Spleen (tissue), 11 donors: ENCODE data around the gene SUCO. TPM values are rescaled to one million over a fixed set of nuclear protein-coding genes. Genes with fewer than 3 reads are reported as not detected.
A peak's percentile ranks its signal among the peaks of the same experiment; 100 is the strongest.

ENCODE experiments used
- DNase-seq: peaks from one replicate; pipeline ENCODE4 v3.0.0-alpha.2; 2020
- H3K27ac ChIP-seq, 8 donors: fragments of 200-600 bp; sonication (generic) in 7 of 8; 1 replicate in 4 of 8; 2 replicates in 4 of 8; pipeline versions ENCODE4 v1.5.0 to v1.8.0; 2016 to 2021; ENCODE audit warnings: inconsistent platforms in 4 of 8, mild to moderate bottlenecking in 4 of 8, moderate library complexity in 1 of 8
- H3K27me3 ChIP-seq, 7 donors: fragments of 200-600 bp; sonication (generic) in 6 of 7; replicated peaks in 1 of 7; 1 replicate in 4 of 7; 2 replicates in 3 of 7; pipeline versions ENCODE4 v1.5.0 to v1.8.0; 2016 to 2021; ENCODE audit warnings: inconsistent platforms in 3 of 7, mild to moderate bottlenecking in 1 of 7
- H3K36me3 ChIP-seq, 6 donors: fragments of 200-600 bp; sonication (generic) in 5 of 6; 1 replicate in 4 of 6; 2 replicates in 2 of 6; pipeline versions ENCODE4 v1.5.0 to v1.8.0; 2016 to 2021; ENCODE audit warnings: inconsistent platforms in 2 of 6
- H3K4me1 ChIP-seq, 6 donors: fragments of 200-600 bp; sonication (generic) in 5 of 6; 1 replicate in 3 of 6; 2 replicates in 3 of 6; pipeline versions ENCODE4 v1.5.0 to v1.8.0; 2016 to 2021; ENCODE audit warnings: inconsistent platforms in 3 of 6
- H3K4me3 ChIP-seq, 8 donors: fragments of 200-600 bp; sonication (generic) in 7 of 8; 1 replicate in 4 of 8; 2 replicates in 4 of 8; pipeline versions ENCODE4 v1.5.0 to v1.8.0; 2016 to 2021; ENCODE audit warnings: inconsistent platforms in 4 of 8, mild to moderate bottlenecking in 4 of 8, moderate library complexity in 2 of 8
- H3K9me3 ChIP-seq, 8 donors: fragments of 200-600 bp; sonication (generic) in 7 of 8; 1 replicate in 4 of 8; 2 replicates in 4 of 8; pipeline versions ENCODE4 v1.5.0 to v1.8.0; 2016 to 2021; ENCODE audit warnings: inconsistent platforms in 4 of 8
- POLR2A ChIP-seq, 3 donors: fragments of 450-650 bp; IDR thresholded peaks; one replicate each; pipeline ENCODE4 v1.5.1; 2017; ENCODE audit warnings: antibody characterized with exemption in 3 of 3, mild to moderate bottlenecking in 1 of 3
- POLR2AphosphoS5 ChIP-seq, 3 donors: sonication (generic); formaldehyde crosslinking; IDR thresholded peaks; one replicate each; pipeline ENCODE4 v1.5.1; 2017; ENCODE audit warnings: antibody characterized with exemption in 3 of 3
- WGBS, 5 donors: extraction: QIAGEN DNeasy Blood & Tissue Kit in 3 of 5; methylation state at CpG; one replicate each; pipeline versions ENCODE4 v1.1.5 to v1.1.7; 2013 to 2018; 5-methylcytosine and 5-hydroxymethylcytosine counted together
- intact Hi-C: fragments of 100-400 bp; cut with DNase I; formaldehyde crosslinking; loops from one replicate; pipeline ENCODE4 v1.15.0; 2023; ENCODE audit warnings: low total_unique reads
- polyA plus RNA-seq, 3 donors: library from polyadenylated mRNA; stranded (reverse); fragments of 200-250 nt; gene quantifications; one replicate each; pipeline ENCODE4 v1.2.1, GENCODE V29; 2013
- total RNA-seq, 7 donors: library from RNA; depleted of rRNA in 3 of 7; stranded (reverse); fragments of >200 nt in 3 of 7; fragmentation: NEBNext Ultra II Directional in 4 of 7; extraction: Animal tissue kit (Norgen Biotek cat#: 25700) in 4 of 7; gene quantifications; one replicate each; pipeline versions ENCODE4 v1.1.0 to v1.2.1, GENCODE V29; 2016 to 2021
- TF ChIP-seq, protein P1 (sequence below), 11 experiments: fragments of 200-600 bp in 7 of 11; fragments of 450-650 bp in 4 of 11; sonication (generic) in 4 of 11; IDR thresholded peaks in 8 of 11; conservative IDR thresholded peaks in 3 of 11; 1 replicate in 7 of 11; 2 replicates in 4 of 11; pipeline versions ENCODE4 v1.4.0 to v1.8.0; 2016 to 2021; ENCODE audit warnings: antibody characterized with exemption in 11 of 11, inconsistent platforms in 4 of 11, mild to moderate bottlenecking in 1 of 11
- donor health status: healthy with polysubstance abuse.
- donor health status: DM: no; HTN: no; CAD: no; lungs with moderate emphysema.
- donor health status: DM: no; HTN: no; CAD: no.
- donor health status: Bipolar disorder and iron deficiency.
- donor health status: healthy.
- donor health status: DM: no; HTN: no; CAD: no.
- donor health status: DM: yes; HTN: yes; CAD: no.

Gene SUCO
- total and polyA plus RNA-seq, 10 donors = 7.9 to 59.5 (median 39.5) TPM

DNA sequence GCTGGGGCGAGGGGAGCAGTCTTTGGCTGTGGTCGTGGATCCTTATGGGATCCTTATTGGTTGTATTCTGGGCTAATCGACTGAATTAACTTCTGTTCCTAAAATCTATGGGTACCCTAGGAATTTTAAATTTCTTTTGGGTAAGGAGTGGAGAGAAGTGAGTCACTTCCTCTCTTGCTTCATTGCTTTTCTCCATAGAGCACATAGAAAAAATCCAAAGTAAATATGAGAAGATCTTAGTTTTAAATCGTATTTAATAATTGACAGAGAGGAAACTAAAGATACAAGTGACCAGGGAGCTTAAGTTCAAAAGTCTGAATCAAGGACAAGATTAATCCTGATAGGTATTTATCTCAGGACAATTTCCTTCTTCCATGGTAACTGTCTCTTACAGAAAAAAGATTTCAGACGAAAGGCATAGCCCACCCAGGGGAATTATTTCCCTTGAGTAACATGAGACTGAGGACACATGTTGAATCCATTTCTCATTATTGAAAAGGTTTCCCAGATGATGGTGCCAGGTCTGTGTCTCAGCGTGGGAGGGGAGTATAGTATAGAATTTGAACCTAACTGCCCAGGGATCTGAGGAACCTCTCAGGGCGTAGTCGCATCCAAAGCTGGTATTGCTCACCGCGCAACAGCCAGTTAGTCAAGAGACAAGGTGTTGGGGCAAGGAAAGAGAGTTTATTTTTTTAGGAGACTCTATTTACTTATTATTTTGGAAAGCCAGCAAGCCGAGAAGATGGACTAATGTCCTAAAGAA lies 97.3 kb downstream of the SUCO start:
- DNase-seq = no peak
- Histone ChIP-seq H3K27ac (peak overlapping the region in 1 of 8 donors; percentile 36), H3K4me1 (peaks cover 0 to 29% (median 2%) of the 10 kb centered on the region in 6 donors), H3K36me3 (no peaks in the 10 kb centered on the region), H3K4me3 (no peak overlapping the region), H3K9me3 (peaks cover 0 to 12% (median 6%) of the 10 kb centered on the region in 8 donors), H3K27me3 (no peaks in the 10 kb centered on the region)
- 86 to 92% (median 87%) methylated on average over 11 of the region's 11 CpGs for WGBS, 5 donors
- TF ChIP-seq POLR2A (IDR thresholded peaks at IDR 0.05) (no peak), POLR2AphosphoS5 (IDR thresholded peaks at IDR 0.05) (no peak)
- intact Hi-C loops = no loop called here

DNA sequence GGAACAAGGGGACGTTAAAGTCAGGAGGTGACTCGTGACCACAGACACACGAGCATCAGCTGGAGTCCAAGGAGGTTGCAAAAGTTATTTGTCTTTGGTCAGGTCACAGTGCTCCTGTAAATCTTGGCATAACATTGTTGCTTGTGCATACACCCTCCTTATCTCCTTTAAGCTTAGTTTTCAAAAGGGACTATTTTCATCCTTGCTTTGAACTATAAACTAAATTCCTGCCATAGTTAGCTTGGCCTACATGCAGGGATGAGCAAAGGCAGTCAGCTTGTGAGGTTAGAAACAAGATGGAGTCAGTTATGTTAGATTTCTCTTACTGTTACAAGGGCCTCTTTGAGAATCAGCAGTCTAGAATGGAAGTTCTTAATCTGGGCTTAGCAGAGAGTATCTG lies 97.9 kb downstream of the SUCO start:
- Histone ChIP-seq H3K27me3 (no peaks in the 10 kb centered on the region), H3K4me1 (peaks cover 0 to 29% (median 2%) of the 10 kb centered on the region in 6 donors), H3K36me3 (no peaks in the 10 kb centered on the region), H3K9me3 (peaks cover 0 to 12% (median 6%) of the 10 kb centered on the region in 8 donors), H3K4me3 (no peak overlapping the region), H3K27ac (no peak overlapping the region)
- WGBS, 5 donors = 43 to 65% (median 56%) methylated on average over 3 of the region's 3 CpGs
- TF ChIP-seq, protein P1, sequence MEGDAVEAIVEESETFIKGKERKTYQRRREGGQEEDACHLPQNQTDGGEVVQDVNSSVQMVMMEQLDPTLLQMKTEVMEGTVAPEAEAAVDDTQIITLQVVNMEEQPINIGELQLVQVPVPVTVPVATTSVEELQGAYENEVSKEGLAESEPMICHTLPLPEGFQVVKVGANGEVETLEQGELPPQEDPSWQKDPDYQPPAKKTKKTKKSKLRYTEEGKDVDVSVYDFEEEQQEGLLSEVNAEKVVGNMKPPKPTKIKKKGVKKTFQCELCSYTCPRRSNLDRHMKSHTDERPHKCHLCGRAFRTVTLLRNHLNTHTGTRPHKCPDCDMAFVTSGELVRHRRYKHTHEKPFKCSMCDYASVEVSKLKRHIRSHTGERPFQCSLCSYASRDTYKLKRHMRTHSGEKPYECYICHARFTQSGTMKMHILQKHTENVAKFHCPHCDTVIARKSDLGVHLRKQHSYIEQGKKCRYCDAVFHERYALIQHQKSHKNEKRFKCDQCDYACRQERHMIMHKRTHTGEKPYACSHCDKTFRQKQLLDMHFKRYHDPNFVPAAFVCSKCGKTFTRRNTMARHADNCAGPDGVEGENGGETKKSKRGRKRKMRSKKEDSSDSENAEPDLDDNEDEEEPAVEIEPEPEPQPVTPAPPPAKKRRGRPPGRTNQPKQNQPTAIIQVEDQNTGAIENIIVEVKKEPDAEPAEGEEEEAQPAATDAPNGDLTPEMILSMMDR (IDR thresholded peaks at IDR 0.05 in 8 of 11, conservative IDR thresholded peaks at IDR 0.05 in 3 of 11) = no peak
- no peak for DNase-seq
- intact Hi-C loops = no loop called here

DNA sequence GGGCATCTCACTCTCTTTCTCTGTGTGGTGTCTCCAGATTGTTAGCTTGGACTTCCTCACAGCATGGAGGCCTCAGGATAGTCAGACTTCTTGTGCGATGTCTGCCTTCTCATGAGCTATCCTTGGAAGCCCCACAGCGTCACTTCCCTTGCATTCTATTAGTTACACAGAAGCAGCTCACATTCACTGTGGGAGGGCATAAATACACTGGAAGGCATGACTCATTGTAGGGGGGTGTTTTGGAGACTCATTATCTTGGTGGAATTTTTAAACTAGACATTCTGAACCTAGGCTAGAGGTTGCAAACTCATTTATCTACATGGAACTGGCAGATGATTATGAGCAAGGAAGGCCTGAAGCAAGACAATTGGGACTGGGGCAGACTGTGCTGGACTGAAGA lies 104.6 kb downstream of the SUCO start:
- H3K27me3 ChIP-seq = no peaks in the 10 kb centered on the region
- no peaks in the 10 kb centered on the region for H3K36me3 ChIP-seq
- 88 to 100% (median 95%) methylated on average over 2 of the region's 2 CpGs for WGBS, 5 donors
- TF ChIP-seq, protein P1 (IDR thresholded peaks at IDR 0.05 in 8 of 11, conservative IDR thresholded peaks at IDR 0.05 in 3 of 11) = no peak
- no peak for TF ChIP-seq POLR2A (IDR thresholded peaks at IDR 0.05)
- no peak for TF ChIP-seq POLR2AphosphoS5 (IDR thresholded peaks at IDR 0.05)
- H3K27ac ChIP-seq = peak overlapping the region in 4 of 8 donors; percentile 29 to 78 (median 62)
- H3K9me3 ChIP-seq = peaks cover 0 to under 1% (median 0%) of the 10 kb centered on the region in 8 donors
- intact Hi-C loops = no loop called here
- no peak overlapping the region for H3K4me3 ChIP-seq
- DNase-seq = no peak
- peaks cover 0 to 31% (median 11%) of the 10 kb centered on the region in 6 donors for H3K4me1 ChIP-seq

DNA sequence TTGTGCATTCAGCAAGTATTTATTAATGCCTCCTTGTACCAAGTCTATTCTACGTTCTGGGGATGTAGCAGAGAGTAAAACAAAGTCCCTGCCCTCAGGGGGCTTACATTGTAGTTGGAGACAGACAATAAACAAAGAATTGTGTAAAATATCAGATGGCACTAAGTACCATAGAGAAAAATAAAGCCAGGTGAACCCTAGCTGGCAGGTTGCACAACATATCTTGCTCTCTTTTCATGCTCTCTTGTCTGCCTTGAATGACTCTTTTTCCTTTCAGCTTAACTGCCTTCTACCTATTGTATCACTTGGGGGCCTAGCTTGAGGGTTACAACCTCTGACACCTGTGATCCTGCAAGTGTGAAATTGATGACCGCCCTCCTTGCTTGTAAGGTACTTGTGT lies 105.3 kb downstream of the SUCO start:
- Histone ChIP-seq H3K27me3 (no peaks in the 10 kb centered on the region), H3K9me3 (no peaks in the 10 kb centered on the region), H3K36me3 (no peaks in the 10 kb centered on the region), H3K4me1 (peaks cover 0 to 35% (median 16%) of the 10 kb centered on the region in 6 donors), H3K27ac (peak overlapping the region in 5 of 8 donors; percentile 29 to 78 (median 62)), H3K4me3 (no peak overlapping the region)
- TF ChIP-seq POLR2A (IDR thresholded peaks at IDR 0.05) (no peak), POLR2AphosphoS5 (IDR thresholded peaks at IDR 0.05) (no peak)
- TF ChIP-seq, protein P1 (IDR thresholded peaks at IDR 0.05 in 8 of 11, conservative IDR thresholded peaks at IDR 0.05 in 3 of 11) = no peak
- WGBS, 5 donors = 86 to 89% (median 88%) methylated on average over 2 of the region's 2 CpGs
- intact Hi-C loops = no loop called here
- DNase-seq = no peak
